GF-D8 (cell line): Measurements from ENCODE around the gene COMMD1.
"Not testable (repeated sequence)": the region's sequence is repeated elsewhere in the genome, so short reads cannot be mapped to it uniquely, and the experiment has no call there.

Experiments used
- DNase-seq: peaks from one replicate; lab custom pipeline; 2025; lab: John Stamatoyannopoulos, UW

Gene COMMD1

DNA sequence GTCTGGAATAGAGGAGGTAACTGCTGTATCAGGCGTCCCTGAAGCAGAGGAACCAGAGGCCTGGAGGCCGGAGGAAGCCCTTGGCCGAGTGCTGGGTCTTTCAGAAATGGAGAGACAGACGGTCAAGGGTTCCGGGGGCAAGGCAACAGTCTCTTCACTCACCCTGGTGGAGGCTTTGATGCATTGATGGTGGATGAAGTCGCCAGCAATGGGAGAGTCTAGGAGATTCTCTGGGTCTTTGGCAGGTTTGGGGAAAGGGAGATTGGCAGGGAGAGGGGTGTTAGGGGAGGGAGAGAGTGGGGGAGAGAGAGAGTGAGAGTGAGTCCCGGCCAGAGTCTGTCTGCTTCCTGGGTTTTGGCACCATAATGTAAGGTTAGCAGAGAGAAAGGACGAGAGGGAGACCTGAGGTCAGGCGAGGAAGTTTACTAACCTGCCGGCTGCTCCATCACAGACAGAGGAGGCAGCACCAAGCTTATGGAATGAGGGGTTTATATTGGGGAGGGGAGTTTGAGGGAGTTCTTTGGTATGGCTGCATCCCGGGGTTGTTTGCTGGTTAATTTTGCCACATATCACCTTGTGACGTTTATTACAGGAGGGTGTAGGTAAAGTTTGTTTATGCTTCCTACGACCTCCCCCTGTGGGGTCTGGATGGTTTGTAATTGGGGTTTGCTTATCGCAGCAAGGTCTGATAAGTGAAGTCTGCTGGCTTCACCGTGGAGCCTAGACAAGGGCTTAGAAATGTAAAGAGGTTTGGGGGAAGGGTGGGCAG lies 19.6 kb downstream of the COMMD1 start:
- DNase-seq: no peak

GRCh38 chr2:61926531-61927477 lies 21.3 kb downstream of the COMMD1 start:
- no peak for DNase-seq

DNA sequence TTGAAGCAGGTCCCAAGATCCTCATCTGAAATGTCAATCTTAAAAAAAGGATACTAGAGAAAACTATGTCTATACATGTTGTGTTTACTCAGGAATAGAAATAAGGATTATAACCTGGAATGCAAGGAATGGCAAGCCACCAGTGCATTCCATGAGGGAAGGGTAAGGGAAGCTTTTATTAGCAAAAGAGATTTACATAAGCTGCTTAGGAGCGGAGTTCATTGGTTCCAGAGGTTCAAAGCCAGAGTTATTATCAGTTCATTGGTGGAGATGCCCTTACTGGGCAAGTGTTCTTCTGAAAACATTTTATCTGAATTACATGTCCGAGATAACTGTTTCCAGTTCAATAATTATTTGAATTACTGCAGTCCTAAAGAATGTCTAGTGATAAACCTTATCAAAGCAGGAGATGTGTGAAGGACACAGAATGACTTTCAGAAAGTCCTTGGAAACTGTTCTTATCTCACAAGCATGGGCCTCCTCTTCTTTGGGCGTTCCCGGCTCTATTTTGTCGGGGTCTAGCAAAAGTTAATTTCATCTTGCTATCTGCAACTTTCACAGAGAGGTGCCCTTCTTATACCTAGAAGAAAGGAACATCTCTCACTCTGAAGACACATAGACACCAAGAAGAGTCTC lies 23.5 kb downstream of the COMMD1 start:
- no peak for DNase-seq

DNA sequence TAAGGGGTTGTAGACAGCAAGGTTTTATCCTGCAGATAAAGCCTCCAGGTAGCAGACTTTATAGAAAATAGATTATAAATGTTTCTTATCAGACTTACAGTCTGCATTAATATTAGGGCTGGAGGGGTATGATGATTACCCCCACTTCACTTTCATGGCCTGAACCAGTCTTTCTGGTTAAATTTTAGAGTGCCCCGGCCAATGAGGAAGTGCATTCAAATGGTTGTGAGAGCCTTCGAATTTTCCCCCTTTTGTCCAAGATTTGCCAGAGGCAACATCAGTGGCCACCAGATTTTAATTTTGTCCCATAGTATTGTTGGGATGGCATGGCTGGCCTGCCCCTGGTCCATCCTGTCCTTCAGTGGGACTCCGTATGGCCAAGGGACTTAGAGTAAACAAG lies 31.6 kb downstream of the COMMD1 start:
- DNase-seq: no peak

GRCh38 chr2:61937886-61938285 lies 32.4 kb downstream of the COMMD1 start:
- DNase-seq: no peak

DNA sequence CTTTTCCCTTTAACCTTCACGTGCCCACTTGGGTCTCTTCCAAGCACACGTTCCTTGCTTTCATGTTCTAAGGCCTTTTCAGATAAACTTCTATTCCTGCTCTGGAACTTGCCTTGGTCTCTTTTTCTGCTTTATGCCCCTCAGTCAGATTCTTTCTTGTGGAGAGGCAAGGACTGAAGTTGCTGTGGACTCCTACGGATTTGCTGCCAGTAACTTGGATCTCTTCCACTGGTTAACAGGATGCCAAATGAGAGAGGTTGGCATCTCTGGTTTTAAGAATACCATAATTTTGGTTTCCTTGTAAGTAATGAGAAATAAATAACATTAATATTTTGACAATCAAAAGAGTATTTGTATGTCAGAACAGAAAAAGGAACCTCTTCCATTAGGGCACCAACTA lies 33.0 kb downstream of the COMMD1 start:
- DNase-seq: no peak

DNA sequence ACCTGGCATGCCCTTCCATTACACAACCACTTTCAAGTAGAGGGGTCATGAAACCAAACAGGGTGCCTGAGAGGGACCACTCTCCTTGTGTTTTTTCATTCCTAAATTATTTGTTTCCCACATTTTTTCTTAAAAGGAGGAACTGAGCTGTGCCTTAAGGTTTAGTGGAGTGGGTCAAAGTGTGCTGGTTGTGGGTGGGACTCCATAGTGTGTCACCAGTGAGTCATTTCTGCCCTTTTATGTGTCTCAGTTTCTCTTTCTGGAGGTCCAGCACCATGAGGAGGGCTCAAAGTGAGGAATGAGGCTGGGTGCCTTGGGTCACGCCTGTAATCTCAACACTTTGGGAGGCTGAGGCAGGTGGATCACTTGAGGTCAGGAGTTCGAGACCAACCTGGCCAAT lies 37.8 kb downstream of the COMMD1 start:
- DNase-seq: no peak

DNA sequence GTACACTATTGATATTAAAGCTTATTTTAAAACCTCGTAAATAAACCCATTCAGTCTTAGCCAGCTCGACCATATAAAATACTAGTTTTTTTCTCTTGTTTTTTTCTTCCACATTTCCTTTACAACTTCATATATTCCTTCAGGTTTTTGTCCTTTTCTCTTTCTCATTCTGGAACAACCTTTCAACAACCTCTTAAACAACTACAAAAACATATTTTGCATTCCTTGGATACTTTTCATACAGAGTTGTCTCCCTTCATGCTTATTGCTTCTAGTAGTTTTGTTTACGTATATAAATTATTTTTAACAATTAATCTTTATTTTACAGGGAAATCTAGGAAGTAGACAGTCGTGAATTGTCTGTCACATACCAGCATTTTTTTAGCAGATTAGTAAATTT lies 41.2 kb downstream of the COMMD1 start:
- DNase-seq: no peak

DNA sequence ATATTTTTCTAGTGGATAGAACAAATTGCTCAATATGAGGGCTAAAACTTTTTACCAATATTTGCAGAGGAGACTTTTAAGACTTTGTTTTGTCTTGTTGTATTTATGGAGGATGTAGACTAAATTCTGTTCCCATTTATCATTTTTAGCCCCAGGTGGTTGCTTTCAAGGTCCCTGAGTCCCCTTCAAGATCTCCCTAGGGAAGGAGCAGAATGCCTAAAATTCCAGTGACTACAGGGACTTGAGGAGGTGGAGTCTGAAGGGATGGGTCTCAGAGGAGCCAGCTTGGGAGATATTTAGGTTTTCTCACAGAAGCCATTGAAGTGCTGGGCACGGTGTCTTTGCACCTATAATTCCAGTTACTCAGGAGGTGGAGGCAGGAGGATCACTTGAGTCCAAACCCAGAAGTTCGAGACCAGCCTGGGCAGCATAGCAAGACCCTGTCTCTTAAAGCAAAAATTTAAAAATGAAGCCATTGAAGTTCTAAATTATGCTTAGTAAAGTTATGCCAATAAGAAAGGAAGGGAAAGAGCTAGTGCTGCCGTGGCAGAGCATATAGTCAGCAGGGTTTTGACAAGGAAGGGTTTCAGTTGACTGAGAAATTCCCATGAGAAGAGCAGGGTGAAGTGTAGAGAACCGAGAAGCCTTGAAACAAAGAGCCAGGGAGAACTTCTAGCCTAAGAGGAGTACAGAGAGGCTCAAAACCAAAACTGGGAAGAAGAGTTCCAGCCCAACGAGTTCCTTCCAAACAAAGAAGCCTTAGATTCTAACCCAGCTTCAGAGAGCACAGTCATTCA lies 43.4 kb downstream of the COMMD1 start:
- DNase-seq: no peak

DNA sequence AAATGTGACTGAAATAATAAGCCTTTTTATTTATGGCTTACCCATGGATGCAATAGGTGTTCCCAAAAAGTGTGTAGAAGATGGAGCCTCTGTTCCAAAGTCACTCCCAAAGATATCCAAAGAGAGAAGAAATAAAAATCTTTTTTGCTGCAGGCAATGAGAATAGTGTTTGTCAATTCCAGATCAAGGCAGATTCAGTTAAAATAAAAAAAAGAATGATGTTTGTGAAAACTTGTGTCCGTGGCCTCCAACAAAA lies 43.9 kb downstream of the COMMD1 start:
- no peak for DNase-seq

GRCh38 chr2:61949714-61950560 lies 44.5 kb downstream of the COMMD1 start:
- DNase-seq: no peak

- DNase-seq: no peak
Observed at GRCh38 chr2:61950571-61951315, 45.3 kb downstream of the COMMD1 start.

GRCh38 chr2:61951881-61952280 lies 46.4 kb downstream of the COMMD1 start:
- no peak for DNase-seq

- DNase-seq: no peak
Observed at GRCh38 chr2:61952288-61952687, 46.8 kb downstream of the COMMD1 start.

DNA sequence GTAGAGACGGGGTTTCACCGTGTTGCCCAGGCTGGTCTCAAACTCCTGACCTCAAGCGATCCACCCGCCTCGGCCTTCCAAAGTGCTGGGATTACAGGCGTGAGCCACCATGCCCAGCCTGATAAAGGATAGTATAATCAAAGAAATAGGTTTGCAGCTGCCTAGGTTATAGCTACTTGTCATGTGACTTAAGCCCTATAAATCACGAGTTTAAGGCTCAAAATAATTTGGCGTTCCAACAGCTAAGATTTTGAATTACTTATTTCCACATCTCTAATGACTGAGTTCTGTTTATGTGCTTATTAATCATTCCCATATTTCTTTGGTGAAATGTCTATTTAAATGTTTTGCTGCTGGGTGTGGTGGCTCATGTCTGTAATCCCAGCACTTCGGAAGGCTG lies 49.4 kb downstream of the COMMD1 start:
- not testable (repeated sequence) for DNase-seq

DNA sequence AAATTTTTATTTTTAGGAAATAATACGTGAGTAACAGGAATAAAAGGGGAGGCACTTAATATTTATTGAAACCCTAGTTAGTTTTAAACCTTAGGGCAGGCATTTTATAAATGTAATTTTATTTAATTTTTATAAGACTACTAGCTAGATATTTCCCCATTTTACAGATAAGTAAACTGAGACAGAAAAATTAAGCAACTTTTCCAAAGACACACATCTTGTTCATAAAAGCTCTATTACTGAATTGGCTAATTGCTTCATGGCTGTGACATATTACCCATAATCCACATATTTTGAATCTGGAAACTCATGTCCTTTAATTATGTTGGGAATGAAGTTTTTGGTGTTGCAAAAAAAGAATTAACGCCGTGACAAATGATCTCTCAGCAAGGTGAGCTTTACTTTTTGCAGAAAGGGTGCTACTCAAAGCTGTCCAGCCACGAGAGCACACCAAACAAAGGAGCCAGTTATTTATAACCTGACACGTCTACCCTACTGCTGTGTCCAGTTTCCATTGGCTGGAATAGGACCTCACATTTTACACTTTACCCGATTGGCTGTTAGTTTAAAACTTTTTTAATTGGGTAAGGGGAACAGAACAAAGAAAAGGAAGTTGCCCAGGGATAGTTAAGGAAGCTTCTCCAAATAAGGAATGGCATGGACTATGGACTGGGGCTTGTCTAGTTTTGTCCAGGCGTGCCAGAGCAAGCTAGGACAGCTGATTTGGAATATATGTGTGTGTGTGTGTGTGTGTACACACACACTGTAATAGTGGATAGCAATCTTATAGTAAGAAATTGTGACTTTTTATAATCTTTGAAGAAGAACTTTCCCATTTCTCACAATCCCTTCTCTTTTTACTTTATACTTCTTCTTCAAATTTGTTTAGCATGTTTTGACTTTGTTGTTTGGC lies 54.2 kb downstream of the COMMD1 start:
- no peak for DNase-seq

DNA sequence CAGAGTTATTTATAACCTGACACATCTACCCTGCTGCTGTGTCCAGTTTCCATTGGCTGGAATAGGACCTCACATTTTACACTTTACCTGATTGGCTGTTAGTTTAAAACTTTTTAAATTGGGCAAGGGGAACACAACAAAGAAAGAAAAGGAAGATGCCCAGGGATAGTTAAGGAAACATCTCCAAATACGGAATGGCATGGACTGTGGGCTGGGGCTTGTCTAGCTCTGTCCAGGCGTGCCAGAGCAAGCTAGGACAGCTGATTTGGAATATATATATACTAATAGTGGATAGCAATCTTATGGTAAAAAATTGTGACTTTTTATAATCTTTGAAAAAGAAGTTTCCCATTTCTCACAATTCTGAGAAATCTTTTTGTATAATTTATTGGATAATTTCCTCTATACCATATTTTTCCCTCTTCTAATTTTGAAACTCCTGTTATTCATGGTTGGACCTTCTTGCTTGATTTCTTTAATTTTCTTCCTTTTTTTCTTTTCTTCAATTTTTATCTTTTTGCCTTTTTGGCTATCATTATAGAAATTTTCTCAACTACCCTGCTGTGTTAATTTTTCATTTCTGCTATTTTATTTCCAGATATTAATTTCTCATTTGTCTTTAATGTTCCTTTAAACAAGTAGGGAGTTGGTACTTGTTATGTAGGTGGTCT lies 55.9 kb downstream of the COMMD1 start:
- DNase-seq: no peak

DNA sequence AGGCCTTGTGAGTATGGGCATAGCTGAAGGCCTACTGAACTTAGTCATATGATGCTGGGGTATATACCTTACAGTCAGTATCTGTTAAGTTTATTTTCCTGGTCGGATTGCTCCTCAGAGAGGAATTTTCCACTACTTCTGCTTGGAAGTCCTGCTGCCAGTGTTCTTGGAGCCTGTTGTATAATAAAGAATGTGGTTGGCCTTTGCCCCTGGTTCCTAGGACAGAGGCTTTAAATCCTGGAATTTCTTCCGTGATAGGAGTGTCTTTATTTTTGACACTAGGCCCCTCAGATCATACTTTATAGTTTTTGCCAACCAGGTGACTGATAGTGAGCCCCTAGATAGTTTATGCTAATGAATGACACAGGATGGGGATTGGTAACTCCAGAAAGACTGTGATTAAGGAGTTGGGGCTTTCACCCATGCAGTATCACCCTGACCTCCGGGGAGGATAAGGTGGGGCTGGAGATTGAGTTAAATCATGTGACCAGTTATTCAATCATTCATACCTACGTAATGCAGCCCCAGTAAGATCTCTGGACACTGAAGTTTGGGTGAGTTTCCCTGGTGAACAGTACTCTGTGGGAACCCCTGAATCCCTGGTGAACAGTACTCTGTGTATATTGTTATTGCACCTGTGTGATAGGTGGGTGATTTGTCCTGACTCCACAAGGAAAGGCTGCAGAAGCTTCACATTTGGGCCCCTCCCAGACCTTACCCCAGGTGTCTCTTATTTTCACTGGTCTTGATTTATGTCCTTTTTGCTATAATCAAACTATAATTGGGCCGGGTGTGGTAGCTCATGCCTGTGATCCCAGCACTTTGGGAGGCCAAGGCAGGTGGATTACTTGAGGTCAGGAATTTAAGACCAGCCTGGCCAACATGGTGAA lies 56.9 kb downstream of the COMMD1 start:
- no peak for DNase-seq
